A549 (cell line): ENCODE measurements around the gene ZNF577.

Experiments
- CBX2 ChIP-seq: fragments of 200-600 bp; sonication (generic); IDR thresholded peaks from 2 replicates; pipeline ENCODE4 v1.6.1; 2016; ENCODE audit warnings: low read depth, mild to moderate bottlenecking, borderline replicate concordance
- CEBPB ChIP-seq, 2 experiments: fragments of >200 bp in 1 of 2; sonication (Bioruptor Twin) in 1 of 2; formaldehyde crosslinking in 1 of 2; IDR thresholded peaks; 2 replicates each; pipeline ENCODE4 v1.6.1; 2012 to 2016
- CHD2 ChIP-seq: fragments of 150-350 bp; IDR thresholded peaks from 2 replicates; pipeline ENCODE4 v1.6.1; 2014; ENCODE audit warnings: low read length; ENCODE audit not compliant: partially characterized antibody
- EP300 ChIP-seq, 2 experiments: fragments of >200 bp; sonication (Bioruptor Twin); formaldehyde crosslinking; IDR thresholded peaks; 2 replicates in 1 of 2; 3 replicates in 1 of 2; pipeline ENCODE4 v1.6.1; 2016 to 2017
- HDAC2 ChIP-seq: fragments of 200-600 bp; sonication (generic); IDR thresholded peaks from 2 replicates; pipeline ENCODE4 v1.6.1; 2016
- JUN ChIP-seq, 2 experiments: fragments of >200 bp; sonication (Bioruptor Twin); formaldehyde crosslinking; IDR thresholded peaks; 2 replicates in 1 of 2; 3 replicates in 1 of 2; pipeline ENCODE4 v1.6.1; 2016 to 2017
- JUNB ChIP-seq: fragments of >200 bp; sonication (Bioruptor Twin); formaldehyde crosslinking; IDR thresholded peaks from 2 replicates; pipeline ENCODE4 v1.6.1; 2016
- POLR2A ChIP-seq: IDR thresholded peaks from 2 replicates; pipeline ENCODE4 v1.6.1; 2012; ENCODE audit warnings: mild to moderate bottlenecking, low read length
- RCOR1 ChIP-seq: fragments of 150-350 bp; IDR thresholded peaks from 2 replicates; pipeline ENCODE4 v1.6.1; 2014; ENCODE audit warnings: antibody characterized with exemption, low read length, low read depth
- SMC3 ChIP-seq: fragments of >200 bp; sonication (Bioruptor Twin); formaldehyde crosslinking; IDR thresholded peaks from 3 replicates; pipeline ENCODE4 v1.6.1; 2018; ENCODE audit warnings: inconsistent platforms
- ZSCAN20 ChIP-seq: fragments of 250-450 bp; sonication (Bioruptor Pico); IDR thresholded peaks from 2 replicates; pipeline ENCODE4 v1.8.0; 2022; ENCODE audit warnings: mild to moderate bottlenecking, moderate library complexity
- TF ChIP-seq, protein P1 (sequence below): fragments of >200 bp; sonication (Bioruptor Twin); formaldehyde crosslinking; IDR thresholded peaks from 3 replicates; pipeline ENCODE4 v1.5.1; 2016
- TF ChIP-seq, protein P2 (sequence below): fragments of 450-650 bp; IDR thresholded peaks from 2 replicates; pipeline ENCODE4 v1.6.1; 2014; ENCODE audit warnings: antibody characterized with exemption

DNA sequence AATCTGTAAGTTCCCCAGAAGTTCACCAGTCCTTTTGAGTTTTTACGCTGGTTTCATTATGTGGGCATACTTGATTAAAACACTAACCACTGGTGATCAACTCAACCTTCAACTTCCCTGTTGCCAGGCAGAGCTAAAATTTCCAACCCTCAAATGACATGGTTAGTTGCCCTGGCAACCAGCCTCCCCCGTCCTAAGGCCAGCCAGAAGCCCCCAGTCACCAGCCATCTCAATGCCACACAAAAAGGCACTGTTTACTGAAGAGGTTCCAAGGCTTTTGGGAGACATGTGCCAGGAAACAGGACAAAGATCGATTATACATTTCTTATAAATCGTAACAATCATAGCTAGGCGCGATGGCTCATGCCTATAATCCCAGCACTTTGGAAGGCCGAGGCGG, 15.4 kb upstream of the ZNF577 start:
- TF ChIP-seq, protein P1, sequence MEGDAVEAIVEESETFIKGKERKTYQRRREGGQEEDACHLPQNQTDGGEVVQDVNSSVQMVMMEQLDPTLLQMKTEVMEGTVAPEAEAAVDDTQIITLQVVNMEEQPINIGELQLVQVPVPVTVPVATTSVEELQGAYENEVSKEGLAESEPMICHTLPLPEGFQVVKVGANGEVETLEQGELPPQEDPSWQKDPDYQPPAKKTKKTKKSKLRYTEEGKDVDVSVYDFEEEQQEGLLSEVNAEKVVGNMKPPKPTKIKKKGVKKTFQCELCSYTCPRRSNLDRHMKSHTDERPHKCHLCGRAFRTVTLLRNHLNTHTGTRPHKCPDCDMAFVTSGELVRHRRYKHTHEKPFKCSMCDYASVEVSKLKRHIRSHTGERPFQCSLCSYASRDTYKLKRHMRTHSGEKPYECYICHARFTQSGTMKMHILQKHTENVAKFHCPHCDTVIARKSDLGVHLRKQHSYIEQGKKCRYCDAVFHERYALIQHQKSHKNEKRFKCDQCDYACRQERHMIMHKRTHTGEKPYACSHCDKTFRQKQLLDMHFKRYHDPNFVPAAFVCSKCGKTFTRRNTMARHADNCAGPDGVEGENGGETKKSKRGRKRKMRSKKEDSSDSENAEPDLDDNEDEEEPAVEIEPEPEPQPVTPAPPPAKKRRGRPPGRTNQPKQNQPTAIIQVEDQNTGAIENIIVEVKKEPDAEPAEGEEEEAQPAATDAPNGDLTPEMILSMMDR: no peak
- TF ChIP-seq SMC3 (no peak), RCOR1 (no peak), CEBPB (IDR thresholded peaks at IDR 0.05) (no peak), EP300 (IDR thresholded peaks at IDR 0.05) (no peak), JUNB (no peak), POLR2A (no peak), HDAC2 (no peak), JUN (IDR thresholded peaks at IDR 0.05) (no peak), CHD2 (no peak), ZSCAN20 (CRISPR knock-in tag) (no peak), CBX2 (no peak)
- TF ChIP-seq, protein P2, sequence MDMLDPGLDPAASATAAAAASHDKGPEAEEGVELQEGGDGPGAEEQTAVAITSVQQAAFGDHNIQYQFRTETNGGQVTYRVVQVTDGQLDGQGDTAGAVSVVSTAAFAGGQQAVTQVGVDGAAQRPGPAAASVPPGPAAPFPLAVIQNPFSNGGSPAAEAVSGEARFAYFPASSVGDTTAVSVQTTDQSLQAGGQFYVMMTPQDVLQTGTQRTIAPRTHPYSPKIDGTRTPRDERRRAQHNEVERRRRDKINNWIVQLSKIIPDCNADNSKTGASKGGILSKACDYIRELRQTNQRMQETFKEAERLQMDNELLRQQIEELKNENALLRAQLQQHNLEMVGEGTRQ: no peak
